ENCODE data around the gene IL18R1.

IL18R1 gene

DNA sequence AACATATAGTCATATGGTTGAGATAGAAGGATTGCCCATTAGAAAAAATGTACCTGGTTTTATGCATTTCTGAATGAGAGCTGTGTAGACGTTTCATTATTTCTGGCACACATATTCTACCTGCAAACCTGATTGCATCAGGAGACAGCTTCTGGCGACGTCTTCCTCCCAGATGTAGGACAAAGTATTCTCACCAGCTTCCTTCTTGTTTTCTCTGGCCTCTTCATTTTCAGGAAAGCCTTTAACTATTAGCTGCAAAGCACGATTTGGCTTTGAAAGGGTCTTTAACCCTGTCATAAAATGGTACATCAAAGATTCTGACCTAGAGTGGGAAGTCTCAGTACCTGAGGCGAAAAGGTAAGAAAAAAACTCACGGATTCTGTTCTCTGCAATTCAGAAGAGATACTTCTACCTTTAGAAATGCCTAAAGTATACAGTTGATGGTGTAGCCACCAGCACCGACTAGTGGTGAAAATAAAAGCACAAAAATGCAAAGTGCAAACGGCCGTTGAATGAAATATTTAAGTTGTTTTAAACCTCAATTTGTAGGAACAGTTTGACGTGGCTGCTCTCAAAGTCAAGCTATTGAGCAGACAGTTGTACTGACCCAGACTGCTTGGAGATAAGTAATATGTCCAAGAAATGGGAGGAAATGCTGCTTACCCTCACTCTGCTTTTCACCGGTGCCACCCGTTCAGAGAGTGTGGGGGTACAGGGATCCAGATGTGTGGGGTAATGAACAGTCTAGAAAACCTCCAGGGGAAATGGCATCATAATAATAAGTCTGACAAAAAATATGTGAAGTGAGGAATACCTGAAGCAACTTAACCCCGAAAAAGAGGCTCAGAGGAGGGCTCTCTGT, 87.6 kb downstream of the IL18R1 start:
- peak; percentile 34 for DNase-seq
- Mint-ChIP-seq H3K4me3 (no peak overlapping the region), H3K4me1 (peaks cover 16% of the 10 kb centered on the region), H3K36me3 (ENCODE audit: low read depth) (no peaks in the 10 kb centered on the region), H3K9me3 (no peaks in the 10 kb centered on the region), H3K27ac (no peak overlapping the region), H3K27me3 (no peaks in the 10 kb centered on the region)
- peak; percentile 69 for ATAC-seq

GRCh38 chr2:102444233-102444632, 88.6 kb downstream of the IL18R1 start:
- no peak for ATAC-seq
- no peak for DNase-seq
- no peaks in the 10 kb centered on the region for H3K9me3 Mint-ChIP-seq
- H3K4me1 Mint-ChIP-seq = peaks cover 16% of the 10 kb centered on the region
- no peaks in the 10 kb centered on the region for H3K27me3 Mint-ChIP-seq
- no peak overlapping the region for H3K27ac Mint-ChIP-seq
- H3K4me3 Mint-ChIP-seq = no peak overlapping the region
- no peaks in the 10 kb centered on the region for H3K36me3 Mint-ChIP-seq (ENCODE audit: low read depth)

GRCh38 chr2:102446936-102447335, 91.3 kb downstream of the IL18R1 start:
- Mint-ChIP-seq H3K9me3 (no peaks in the 10 kb centered on the region), H3K36me3 (ENCODE audit: low read depth) (peaks cover 3% of the 10 kb centered on the region), H3K27ac (no peak overlapping the region), H3K27me3 (no peaks in the 10 kb centered on the region), H3K4me3 (no peak overlapping the region), H3K4me1 (peaks cover 9% of the 10 kb centered on the region)
- ATAC-seq (no peak), DNase-seq (no peak)
